ENCODE results near the gene STEAP3.
A peak's percentile ranks its signal among the peaks of the same experiment; 100 is the strongest.

The STEAP3 gene

DNA sequence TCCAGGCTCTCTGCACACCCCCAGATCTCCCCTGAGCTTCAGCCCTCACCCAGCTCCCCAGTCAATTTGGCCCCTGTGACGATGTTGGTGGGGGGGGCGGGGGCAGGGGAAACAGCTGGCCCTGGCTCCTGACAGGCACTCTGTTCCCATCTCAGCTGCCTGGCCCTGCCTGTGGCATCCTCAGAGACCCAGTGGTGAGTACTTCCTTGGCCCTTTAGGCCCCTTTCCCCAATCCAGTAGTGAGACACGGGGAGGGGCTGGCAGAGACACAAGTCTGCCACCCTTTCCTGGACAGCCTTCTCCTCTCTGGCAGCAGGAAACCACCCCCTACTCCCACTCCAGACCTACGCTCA is 45.8 kb upstream of the STEAP3 start:
- TF ChIP-seq, protein P1, sequence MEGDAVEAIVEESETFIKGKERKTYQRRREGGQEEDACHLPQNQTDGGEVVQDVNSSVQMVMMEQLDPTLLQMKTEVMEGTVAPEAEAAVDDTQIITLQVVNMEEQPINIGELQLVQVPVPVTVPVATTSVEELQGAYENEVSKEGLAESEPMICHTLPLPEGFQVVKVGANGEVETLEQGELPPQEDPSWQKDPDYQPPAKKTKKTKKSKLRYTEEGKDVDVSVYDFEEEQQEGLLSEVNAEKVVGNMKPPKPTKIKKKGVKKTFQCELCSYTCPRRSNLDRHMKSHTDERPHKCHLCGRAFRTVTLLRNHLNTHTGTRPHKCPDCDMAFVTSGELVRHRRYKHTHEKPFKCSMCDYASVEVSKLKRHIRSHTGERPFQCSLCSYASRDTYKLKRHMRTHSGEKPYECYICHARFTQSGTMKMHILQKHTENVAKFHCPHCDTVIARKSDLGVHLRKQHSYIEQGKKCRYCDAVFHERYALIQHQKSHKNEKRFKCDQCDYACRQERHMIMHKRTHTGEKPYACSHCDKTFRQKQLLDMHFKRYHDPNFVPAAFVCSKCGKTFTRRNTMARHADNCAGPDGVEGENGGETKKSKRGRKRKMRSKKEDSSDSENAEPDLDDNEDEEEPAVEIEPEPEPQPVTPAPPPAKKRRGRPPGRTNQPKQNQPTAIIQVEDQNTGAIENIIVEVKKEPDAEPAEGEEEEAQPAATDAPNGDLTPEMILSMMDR (IDR thresholded peaks at IDR 0.05; ENCODE audit: low read depth, low read length) = no peak
- DNase-seq (ENCODE audit: low read depth, low spot score) = no peak
- in situ Hi-C loops (cut with HindIII; ENCODE audit: low sequenced_read_pairs) = no loop called here
- no peak overlapping the region for H3K4me3 ChIP-seq (ENCODE audit: low read depth, low read length)

DNA sequence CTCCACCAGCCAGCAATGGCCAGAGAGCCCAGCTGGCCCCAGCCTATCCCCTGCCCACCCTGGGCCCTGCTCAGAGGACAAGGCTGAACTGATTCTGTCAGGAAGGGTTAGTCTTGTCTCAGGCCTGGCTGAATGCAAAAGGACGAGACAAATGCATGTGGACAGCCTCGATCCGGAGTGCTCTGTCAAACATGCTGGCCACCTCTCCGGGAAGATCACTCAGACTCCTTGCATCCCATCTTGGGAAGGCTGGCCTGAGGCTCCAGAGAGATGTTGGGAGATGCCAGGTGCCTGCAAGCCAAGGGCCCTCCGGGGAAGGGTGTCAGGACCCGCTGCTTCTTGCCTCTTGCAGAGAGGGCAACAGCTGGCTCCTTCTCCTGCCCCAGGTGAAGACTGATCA is 44.9 kb upstream of the STEAP3 start:
- in situ Hi-C loops (cut with HindIII; ENCODE audit: low sequenced_read_pairs) = no loop called here
- no peak for DNase-seq (ENCODE audit: low read depth, low spot score)
- no peak overlapping the region for H3K4me3 ChIP-seq (ENCODE audit: low read depth, low read length)
- TF ChIP-seq, protein P1 (IDR thresholded peaks at IDR 0.05; ENCODE audit: low read depth, low read length) = no peak

DNA sequence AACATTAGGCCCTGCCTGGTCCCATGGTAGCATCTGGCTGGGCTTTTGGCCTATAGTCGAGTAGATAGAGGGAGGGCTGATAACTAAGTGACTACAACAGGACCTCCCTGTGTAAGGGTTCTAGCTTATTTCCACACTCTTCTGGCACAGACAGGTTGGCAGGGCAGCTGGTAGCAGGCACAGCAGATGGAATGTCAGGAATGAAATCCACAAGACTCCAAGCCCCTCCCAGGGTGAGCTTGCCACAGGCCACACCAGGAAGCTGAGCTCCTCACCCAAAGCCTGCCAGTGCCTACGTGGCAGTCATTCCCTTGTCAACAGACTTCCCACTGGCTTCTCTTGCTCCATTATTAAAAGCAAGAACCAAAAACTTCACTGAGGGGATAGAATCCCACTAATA is 44.4 kb upstream of the STEAP3 start:
- no peak overlapping the region for H3K4me3 ChIP-seq (ENCODE audit: low read depth, low read length)
- TF ChIP-seq, protein P1 (IDR thresholded peaks at IDR 0.05; ENCODE audit: low read depth, low read length) = no peak
- in situ Hi-C loops (cut with HindIII; ENCODE audit: low sequenced_read_pairs) = no loop called here
- no peak for DNase-seq (ENCODE audit: low read depth, low spot score)

DNA sequence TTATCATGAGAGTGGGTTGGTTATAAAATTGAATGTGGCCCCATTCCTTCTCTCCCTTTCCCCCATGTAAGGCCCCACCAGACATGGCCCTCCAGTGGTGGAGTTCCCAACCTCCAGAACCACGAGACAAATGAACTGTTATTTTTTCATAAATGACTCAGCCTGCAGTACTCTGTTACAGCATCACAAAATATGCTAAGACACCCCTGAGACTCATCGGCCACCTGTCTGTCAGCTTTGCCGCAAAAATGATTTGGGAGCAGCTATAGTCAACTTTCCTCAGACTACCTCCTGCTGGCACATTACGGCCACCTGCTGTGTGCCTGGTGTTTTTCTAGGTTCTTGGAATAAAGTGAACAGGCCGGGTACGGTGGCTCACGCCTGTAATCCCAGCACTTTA is 43.6 kb upstream of the STEAP3 start:
- in situ Hi-C loops (cut with HindIII; ENCODE audit: low sequenced_read_pairs) = no loop called here
- H3K4me3 ChIP-seq (ENCODE audit: low read depth, low read length) = no peak overlapping the region
- peak; percentile 22 for DNase-seq (ENCODE audit: low read depth, low spot score)
- TF ChIP-seq, protein P1 (IDR thresholded peaks at IDR 0.05; ENCODE audit: low read depth, low read length) = no peak

DNA sequence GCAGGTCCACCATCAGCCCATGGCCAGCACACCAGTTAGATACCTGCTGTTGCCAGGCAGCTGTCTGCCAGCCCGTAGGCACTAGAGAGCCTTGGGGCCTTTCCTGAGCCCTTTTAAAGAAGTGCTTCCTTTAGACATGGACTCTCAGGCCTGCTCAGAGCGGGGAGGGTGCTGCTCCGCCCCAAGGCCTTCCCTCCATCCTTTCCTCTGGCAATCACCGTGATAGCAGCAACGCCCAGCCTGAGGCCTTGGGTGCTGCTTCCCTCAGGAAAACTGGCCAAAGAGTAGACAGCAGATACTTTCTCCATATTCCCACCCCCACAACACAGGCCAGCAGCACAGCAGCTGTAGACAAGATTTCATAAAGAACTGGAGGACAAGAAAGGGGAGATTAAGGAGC is 42.7 kb upstream of the STEAP3 start:
- DNase-seq (ENCODE audit: low read depth, low spot score) = no peak
- in situ Hi-C loops (cut with HindIII; ENCODE audit: low sequenced_read_pairs) = no loop called here
- H3K4me3 ChIP-seq (ENCODE audit: low read depth, low read length) = no peak overlapping the region
- TF ChIP-seq, protein P1 (IDR thresholded peaks at IDR 0.05; ENCODE audit: low read depth, low read length) = no peak

DNA sequence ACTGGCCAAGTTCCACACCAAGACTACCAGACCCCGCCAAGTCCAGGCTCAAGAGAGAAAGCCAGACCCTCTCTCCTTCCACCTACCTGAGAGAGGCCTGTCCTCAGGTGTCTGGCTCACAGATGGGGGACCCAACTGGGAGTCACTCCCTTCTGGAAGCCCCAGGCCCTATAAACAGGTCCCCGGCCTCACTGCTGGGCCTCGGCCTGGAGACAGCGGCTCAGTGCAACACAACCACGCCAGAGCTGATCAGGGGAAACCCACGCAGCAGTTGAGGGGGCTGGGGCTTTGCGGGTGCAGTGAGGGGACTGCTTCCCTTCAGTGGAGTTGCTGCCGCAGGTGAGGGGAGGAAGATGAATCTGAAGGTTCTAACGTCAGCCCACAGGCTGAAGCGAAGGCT is 42.2 kb upstream of the STEAP3 start:
- in situ Hi-C loops (cut with HindIII; ENCODE audit: low sequenced_read_pairs) = no loop called here
- DNase-seq (ENCODE audit: low read depth, low spot score) = no peak
- no peak overlapping the region for H3K4me3 ChIP-seq (ENCODE audit: low read depth, low read length)
- TF ChIP-seq, protein P1 (IDR thresholded peaks at IDR 0.05; ENCODE audit: low read depth, low read length) = no peak

DNA sequence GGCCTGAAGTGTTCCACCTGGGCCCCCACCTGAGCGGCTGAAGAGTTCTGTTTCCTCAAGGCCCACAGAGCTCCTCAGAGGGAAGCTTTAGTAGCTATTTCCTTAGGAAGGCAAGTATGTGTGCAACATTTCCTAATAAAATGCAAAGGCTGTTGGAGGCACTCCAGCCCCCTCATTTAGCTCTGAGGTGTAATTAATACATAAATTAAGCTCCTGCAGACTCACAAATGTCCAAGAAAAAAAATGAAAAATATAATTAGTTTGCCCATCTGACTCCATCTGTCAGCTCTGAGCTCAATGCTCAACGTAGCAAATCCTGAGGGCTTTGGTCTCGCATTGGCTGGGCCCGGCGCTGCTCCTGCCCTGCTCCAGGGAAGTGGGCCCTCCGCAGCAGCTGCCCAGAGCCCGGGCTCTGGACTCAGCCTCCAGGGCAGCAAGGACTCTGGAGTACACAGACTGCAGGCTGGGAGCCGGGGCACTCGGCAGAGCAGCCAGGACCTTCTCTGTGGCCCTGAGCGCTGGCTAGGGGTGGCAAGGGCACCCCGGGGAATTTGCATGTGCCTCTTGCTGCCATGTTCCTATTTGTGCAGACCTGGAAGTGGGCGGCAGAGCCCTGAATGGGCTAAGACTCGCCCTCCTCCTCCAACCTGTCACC is 41.7 kb upstream of the STEAP3 start:
- TF ChIP-seq, protein P1 (IDR thresholded peaks at IDR 0.05; ENCODE audit: low read depth, low read length) = no peak
- in situ Hi-C loops (cut with HindIII; ENCODE audit: low sequenced_read_pairs) = no loop called here
- no peak overlapping the region for H3K4me3 ChIP-seq (ENCODE audit: low read depth, low read length)
- no peak for DNase-seq (ENCODE audit: low read depth, low spot score)

Data from astrocyte of the spinal cord (primary cell).